ENCODE data around the gene MX1.
"Not testable (repeated sequence)": the region's sequence is repeated elsewhere in the genome, so short reads cannot be mapped to it uniquely, and the experiment has no call there.

Gene MX1

GRCh38 chr21:41418956-41419680 is 6.9 kb upstream of the MX1 start:
- DNase-seq (ENCODE audit: low read depth) = no peak
- no peak overlapping the region for H3K4me3 ChIP-seq (replicated peaks; ENCODE audit: low read depth, low read length)
- TF ChIP-seq, protein P1, sequence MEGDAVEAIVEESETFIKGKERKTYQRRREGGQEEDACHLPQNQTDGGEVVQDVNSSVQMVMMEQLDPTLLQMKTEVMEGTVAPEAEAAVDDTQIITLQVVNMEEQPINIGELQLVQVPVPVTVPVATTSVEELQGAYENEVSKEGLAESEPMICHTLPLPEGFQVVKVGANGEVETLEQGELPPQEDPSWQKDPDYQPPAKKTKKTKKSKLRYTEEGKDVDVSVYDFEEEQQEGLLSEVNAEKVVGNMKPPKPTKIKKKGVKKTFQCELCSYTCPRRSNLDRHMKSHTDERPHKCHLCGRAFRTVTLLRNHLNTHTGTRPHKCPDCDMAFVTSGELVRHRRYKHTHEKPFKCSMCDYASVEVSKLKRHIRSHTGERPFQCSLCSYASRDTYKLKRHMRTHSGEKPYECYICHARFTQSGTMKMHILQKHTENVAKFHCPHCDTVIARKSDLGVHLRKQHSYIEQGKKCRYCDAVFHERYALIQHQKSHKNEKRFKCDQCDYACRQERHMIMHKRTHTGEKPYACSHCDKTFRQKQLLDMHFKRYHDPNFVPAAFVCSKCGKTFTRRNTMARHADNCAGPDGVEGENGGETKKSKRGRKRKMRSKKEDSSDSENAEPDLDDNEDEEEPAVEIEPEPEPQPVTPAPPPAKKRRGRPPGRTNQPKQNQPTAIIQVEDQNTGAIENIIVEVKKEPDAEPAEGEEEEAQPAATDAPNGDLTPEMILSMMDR (IDR thresholded peaks at IDR 0.05; ENCODE audit: low read length, missing control alignments) = no peak

- H3K4me3 ChIP-seq (replicated peaks; ENCODE audit: low read depth, low read length) = peak overlapping the region; percentile 63
- TF ChIP-seq, protein P1 (IDR thresholded peaks at IDR 0.05; ENCODE audit: low read length, missing control alignments) = no peak
- peak; percentile 87 for DNase-seq (ENCODE audit: low read depth)
Observed at GRCh38 chr21:41419921-41420862, 5.8 kb upstream of the MX1 start.

GRCh38 chr21:41420998-41421397 is 5.0 kb upstream of the MX1 start:
- H3K4me3 ChIP-seq (replicated peaks; ENCODE audit: low read depth, low read length) = peak overlapping the region; percentile 63
- not testable (repeated sequence) for DNase-seq (ENCODE audit: low read depth)

GRCh38 chr21:41422546-41423304 is 3.3 kb upstream of the MX1 start:
- TF ChIP-seq, protein P1 (IDR thresholded peaks at IDR 0.05; ENCODE audit: low read length, missing control alignments) = no peak
- DNase-seq (ENCODE audit: low read depth) = no peak
- H3K4me3 ChIP-seq (replicated peaks; ENCODE audit: low read depth, low read length) = no peak overlapping the region

GRCh38 chr21:41423305-41423636 is 2.8 kb upstream of the MX1 start:
- not testable (repeated sequence) for DNase-seq (ENCODE audit: low read depth)

GRCh38 chr21:41425588-41425953 is 468 bp upstream of the MX1 start:
- TF ChIP-seq, protein P1 (IDR thresholded peaks at IDR 0.05; ENCODE audit: low read length, missing control alignments) = no peak
- no peak for DNase-seq (ENCODE audit: low read depth)
- peak overlapping the region; percentile 56 for H3K4me3 ChIP-seq (replicated peaks; ENCODE audit: low read depth, low read length)

More at GRCh38 chr21:41423305-41423636, 2.8 kb upstream of the MX1 start:
- not testable (repeated sequence) for H3K4me3 ChIP-seq (replicated peaks; ENCODE audit: low read depth, low read length)

DNA sequence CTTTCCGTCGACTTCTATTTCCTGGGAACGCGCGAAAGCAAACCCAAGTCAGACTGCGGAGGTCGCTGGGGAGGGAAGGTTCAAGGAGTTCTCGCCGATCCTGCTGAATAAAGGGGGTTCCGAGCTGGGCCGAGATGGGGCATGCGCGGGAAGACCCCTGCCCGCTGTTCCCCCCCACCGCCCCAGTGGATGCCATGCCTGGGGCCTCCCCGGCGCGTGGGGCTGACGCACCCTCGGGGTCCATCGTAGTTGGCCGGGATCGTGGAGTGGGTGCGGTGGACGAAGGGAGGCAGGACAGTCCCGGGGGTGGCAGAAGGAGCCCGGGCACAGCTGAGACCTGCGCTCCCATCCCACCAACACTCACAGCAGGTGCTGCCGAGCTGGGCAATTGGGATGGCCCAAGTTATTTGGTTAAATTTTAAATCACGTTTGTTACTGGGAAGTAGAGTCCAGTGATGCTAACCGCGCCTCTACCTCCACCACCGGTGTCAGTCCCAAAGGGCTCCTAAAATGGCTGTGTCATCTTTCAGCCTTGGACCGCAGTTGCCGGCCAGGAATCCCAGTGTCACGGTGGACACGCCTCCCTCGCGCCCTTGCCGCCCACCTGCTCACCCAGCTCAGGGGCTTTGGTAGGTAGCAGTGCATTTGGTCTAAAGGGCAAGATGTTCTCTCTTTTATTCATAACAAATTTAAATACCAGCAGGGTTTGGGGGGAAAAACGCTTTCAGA is 801 bp downstream of the MX1 start:
- H3K4me3 ChIP-seq (replicated peaks; ENCODE audit: low read depth, low read length) = peak overlapping the region; percentile 56
- TF ChIP-seq, protein P1 (IDR thresholded peaks at IDR 0.05; ENCODE audit: low read length, missing control alignments) = no peak
- no peak for DNase-seq (ENCODE audit: low read depth)
